ENCODE results near the gene ERBB4. TPM values are rescaled to one million over a fixed set of nuclear protein-coding genes. Genes with fewer than 3 reads are reported as not detected.

ERBB4 gene
- polyA plus RNA-seq, 1 of the 3 experiments (the other 2 are of a cell fraction) = 0.05 TPM

GRCh38 chr2:211793690-211794089 lies 744.9 kb downstream of the ERBB4 start:
- Histone ChIP-seq H3K4me1 (ENCODE audit: control insufficient read depth in 1 of 2, insufficient read depth in 2 of 2, low read depth in 1 of 2, low read length in 1 of 2) (no peaks in the 10 kb centered on the region), H3F3A (replicated peaks; ENCODE audit: insufficient read depth) (no peaks in the 10 kb centered on the region), H3K9me3 (no peaks in the 10 kb centered on the region), H3K27me3 (ENCODE audit: insufficient read depth) (no peaks in the 10 kb centered on the region), H4K20me1 (ENCODE audit: insufficient read depth) (no peaks in the 10 kb centered on the region), H3K27ac (ENCODE audit: low read depth in 2 of 2, low read length in 1 of 2) (no peak overlapping the region), H3K4me3 (ENCODE audit: low read depth in 2 of 2, low read length in 1 of 2) (no peak overlapping the region), H3K9ac (no peak overlapping the region), H3K79me2 (ENCODE audit: insufficient read depth) (no peaks in the 10 kb centered on the region), H3K9me2 (no peaks in the 10 kb centered on the region; the same call in 1 of the 2 replicates), H3K4me2 (no peak overlapping the region), H3K36me3 (replicated peaks in 1 of 2; ENCODE audit: control insufficient read depth in 1 of 2, insufficient read depth in 2 of 2, low read length in 1 of 2) (no peaks in the 10 kb centered on the region), H2AFZ (ENCODE audit: low read depth) (no peak overlapping the region)
- TF ChIP-seq REST (IDR thresholded peaks at IDR 0.05; ENCODE audit: low read depth, low read length) = no peak
- TF ChIP-seq YY1 (IDR thresholded peaks at IDR 0.05; ENCODE audit: low read depth) = no peak
- TF ChIP-seq FOXJ3 (CRISPR knock-in tag; IDR thresholded peaks at IDR 0.05) = no peak
- no peak for TF ChIP-seq NFIC (IDR thresholded peaks at IDR 0.05; ENCODE audit: borderline replicate concordance)
- TF ChIP-seq RCOR1 (IDR thresholded peaks at IDR 0.05; ENCODE audit: low read length) = no peak
- TF ChIP-seq CTCF (IDR thresholded peaks at IDR 0.05) = no peak
- no peak for TF ChIP-seq FOXM1 (IDR thresholded peaks at IDR 0.05; ENCODE audit: low read depth)
- POLR2A ChIA-PET = no interaction called here
- 50% methylated on average over 5 of the region's 5 CpGs for WGBS (ENCODE audit: low lambda C conversion rate)
- no peak for DNase-seq
- CTCF ChIA-PET = no interaction called here

- Histone ChIP-seq H2AFZ (ENCODE audit: low read depth) (no peak overlapping the region), H3K9me2 (no peaks in the 10 kb centered on the region), H3K4me3 (ENCODE audit: low read depth in 2 of 2, low read length in 1 of 2) (no peak overlapping the region), H3K4me1 (ENCODE audit: control insufficient read depth in 1 of 2, insufficient read depth in 2 of 2, low read depth in 1 of 2, low read length in 1 of 2) (no peaks in the 10 kb centered on the region), H3K9ac (no peak overlapping the region), H4K20me1 (ENCODE audit: insufficient read depth) (no peaks in the 10 kb centered on the region), H3K79me2 (ENCODE audit: insufficient read depth) (no peaks in the 10 kb centered on the region), H3K27me3 (ENCODE audit: insufficient read depth) (no peaks in the 10 kb centered on the region), H3F3A (replicated peaks; ENCODE audit: insufficient read depth) (no peaks in the 10 kb centered on the region), H3K36me3 (replicated peaks in 1 of 2; ENCODE audit: control insufficient read depth in 1 of 2, insufficient read depth in 2 of 2, low read length in 1 of 2) (no peaks in the 10 kb centered on the region), H3K4me2 (no peak overlapping the region), H3K9me3 (no peaks in the 10 kb centered on the region), H3K27ac (ENCODE audit: low read depth in 2 of 2, low read length in 1 of 2) (no peak overlapping the region)
- DNase-seq = no peak
- WGBS (ENCODE audit: low lambda C conversion rate) = 32% methylated on average over 4 of the region's 4 CpGs
- ChIA-PET POLR2A (no interaction called here), CTCF (interaction anchor here (1.0 to 2.1 kb wide), 2 partner anchors 33 to 44 kb away, joined by 3 to 4 read pairs; no protein-coding TSS in a partner anchor)
- TF ChIP-seq USF2 (IDR thresholded peaks at IDR 0.05; ENCODE audit: borderline replicate concordance, low read depth, low read length) = no peak
- TF ChIP-seq RXRA (IDR thresholded peaks at IDR 0.05; ENCODE audit: borderline replicate concordance, low read depth) = no peak
- TF ChIP-seq FOXJ3 (CRISPR knock-in tag; IDR thresholded peaks at IDR 0.05) = no peak
Measured at GRCh38 chr2:211789982-211790381, 748.6 kb downstream of the ERBB4 start.

Measured in SK-N-SH (cell line).